SK-N-SH (cell line): Measurements from ENCODE around the gene LRCH2. TPM values are rescaled to one million over a fixed set of nuclear protein-coding genes. Genes with fewer than 3 reads are reported as not detected.

Source experiments
- CTCF ChIA-PET: fragments of 300-600, 350-600 bp; formaldehyde crosslinking; extraction: SDS; loops from one replicate; lab custom pipeline; 2021; lab: Yijun Ruan, JAX
- POLR2A ChIA-PET: fragments of 350-600 bp; sonication (Branson Sonifier 250); formaldehyde crosslinking; extraction: SDS; loops from one replicate; lab custom pipeline; 2020; ENCODE audit warnings: antibody characterized with exemption, inconsistent platforms; lab: Yijun Ruan, JAX
- DNase-seq: peaks from one replicate; pipeline ENCODE4 v3.0.0; 2012
- H2AFZ ChIP-seq: fragments of 200-600 bp; sonication (generic); 2 replicates; pipeline ENCODE4 v1.8.1; 2016; ENCODE audit warnings: antibody characterized with exemption, mild to moderate bottlenecking, low read depth
- H3F3A ChIP-seq: fragments of 200-600 bp; sonication (generic); replicated peaks from 2 replicates; pipeline ENCODE3; 2016; ENCODE audit warnings: antibody characterized with exemption, mild to moderate bottlenecking; ENCODE audit not compliant: insufficient read depth
- H3K27ac ChIP-seq, 2 experiments: fragments of 200-500 bp in 1 of 2; fragments of 200-600 bp in 1 of 2; sonication (Bioruptor generic) in 1 of 2; sonication (generic), shearing (Covaris generic) in 1 of 2; 2 replicates each; pipeline versions ENCODE4 v1.5.1 to v1.6.1; 2014 to 2016; ENCODE audit warnings: low read depth in 2 of 2, inconsistent platforms in 1 of 2, low read length in 1 of 2, mild to moderate bottlenecking in 1 of 2, mixed read lengths in 1 of 2
- H3K27me3 ChIP-seq: fragments of 200-600 bp; sonication (generic), shearing (Covaris generic); 2 replicates; pipeline ENCODE4 v1.6.1; 2016; ENCODE audit warnings: mixed run types; ENCODE audit not compliant: insufficient read depth
- H3K36me3 ChIP-seq, 2 experiments: fragments of 200-500 bp in 1 of 2; fragments of 200-600 bp in 1 of 2; sonication (Bioruptor generic) in 1 of 2; sonication (generic) in 1 of 2; replicated peaks in 1 of 2; 2 replicates each; pipeline versions ENCODE3 to v1.5.1; 2014 to 2016; ENCODE audit warnings: low read length in 1 of 2, mild to moderate bottlenecking in 1 of 2; ENCODE audit not compliant: insufficient read depth in 2 of 2, control insufficient read depth in 1 of 2
- H3K4me1 ChIP-seq, 2 experiments: fragments of 200-500 bp in 1 of 2; fragments of 200-600 bp in 1 of 2; sonication (Bioruptor generic) in 1 of 2; sonication (generic), shearing (Covaris generic) in 1 of 2; 2 replicates each; pipeline versions ENCODE4 v1.5.1 to v1.6.1; 2014 to 2016; ENCODE audit warnings: low read depth in 1 of 2, low read length in 1 of 2, mixed run types in 1 of 2; ENCODE audit not compliant: insufficient read depth in 2 of 2, control insufficient read depth in 1 of 2
- H3K4me2 ChIP-seq: fragments of 200-600 bp; sonication (generic), shearing (Covaris generic); 2 replicates; pipeline ENCODE4 v1.6.1; 2017; ENCODE audit warnings: mixed run types
- H3K4me3 ChIP-seq, 2 experiments: fragments of 200-500 bp in 1 of 2; fragments of 200-600 bp in 1 of 2; sonication (Bioruptor generic) in 1 of 2; sonication (generic), shearing (Covaris generic) in 1 of 2; 2 replicates each; pipeline versions ENCODE4 v1.5.1 to v1.8.1; 2014 to 2016; ENCODE audit warnings: low read depth in 2 of 2, inconsistent platforms in 1 of 2, low read length in 1 of 2, mild to moderate bottlenecking in 1 of 2, mixed read lengths in 1 of 2, moderate library complexity in 1 of 2
- H3K79me2 ChIP-seq: fragments of 200-600 bp; sonication (generic); 2 replicates; pipeline ENCODE4 v1.8.1; 2017; ENCODE audit warnings: mild to moderate bottlenecking; ENCODE audit not compliant: insufficient read depth
- H3K9ac ChIP-seq: fragments of 200-600 bp; sonication (generic); 2 replicates; pipeline ENCODE4 v1.6.1; 2017; ENCODE audit warnings: mixed run types
- H3K9me2 ChIP-seq: fragments of 200-600 bp; sonication (generic); 2 replicates; pipeline ENCODE4 v1.6.1; 2017; ENCODE audit warnings: mixed run types
- H3K9me3 ChIP-seq: fragments of 200-600 bp; sonication (generic); 2 replicates; pipeline ENCODE4 v1.6.1; 2017; ENCODE audit warnings: mixed run types, mild to moderate bottlenecking, moderate library complexity
- H4K20me1 ChIP-seq: fragments of 200-600 bp; sonication (generic); 2 replicates; pipeline ENCODE4 v1.6.1; 2017; ENCODE audit warnings: mild to moderate bottlenecking, mixed run types; ENCODE audit not compliant: insufficient read depth
- CHD2 ChIP-seq: fragments of 150-350 bp; IDR thresholded peaks from 2 replicates; pipeline ENCODE4 v1.6.1; 2018; ENCODE audit warnings: low read length; ENCODE audit not compliant: partially characterized antibody
- CTCF ChIP-seq: fragments of 200-600 bp; sonication (generic); IDR thresholded peaks from 2 replicates; pipeline ENCODE4 v1.6.1; 2017; ENCODE audit warnings: antibody characterized with exemption, mild to moderate bottlenecking, moderate library complexity
- EP300 ChIP-seq, 2 experiments: IDR thresholded peaks; 2 replicates each; pipeline versions ENCODE4 v1.4.0 to v1.6.1; 2012; ENCODE audit warnings: borderline replicate concordance in 1 of 2, low read depth in 1 of 2, low read length in 1 of 2
- GATA2 ChIP-seq: sonication (generic); formaldehyde crosslinking; IDR thresholded peaks from 2 replicates; pipeline ENCODE4 v1.5.0; 2020; ENCODE audit warnings: mild to moderate bottlenecking, missing genetic modification reagents
- JUND ChIP-seq: IDR thresholded peaks from 2 replicates; pipeline ENCODE4 v1.4.0; 2012
- MEF2A ChIP-seq: IDR thresholded peaks from 2 replicates; pipeline ENCODE4 v1.4.0; 2012; ENCODE audit warnings: low read depth, borderline replicate concordance
- NFIC ChIP-seq: IDR thresholded peaks from 2 replicates; pipeline ENCODE4 v1.4.0; 2012; ENCODE audit warnings: borderline replicate concordance
- NRF1 ChIP-seq: IDR thresholded peaks from 2 replicates; pipeline ENCODE4 v1.6.1; 2012; ENCODE audit warnings: low read depth, mild to moderate bottlenecking, low read length
- POLR2AphosphoS5 ChIP-seq: IDR thresholded peaks from 2 replicates; pipeline ENCODE4 v1.6.1; 2012; ENCODE audit warnings: low read depth, low read length
- RAD21 ChIP-seq: IDR thresholded peaks from 2 replicates; pipeline ENCODE4 v1.6.1; 2012; ENCODE audit warnings: mild to moderate bottlenecking, low read length
- RCOR1 ChIP-seq: fragments of 150-350 bp; IDR thresholded peaks from 2 replicates; pipeline ENCODE4 v1.6.1; 2017; ENCODE audit warnings: antibody characterized with exemption, low read length
- RFX5 ChIP-seq: IDR thresholded peaks from 2 replicates; pipeline ENCODE4 v1.6.1; 2012; ENCODE audit warnings: mild to moderate bottlenecking, improper control_type of control experiment, low read length
- RXRA ChIP-seq: IDR thresholded peaks from 2 replicates; pipeline ENCODE4 v1.4.0; 2012; ENCODE audit warnings: low read depth, mild to moderate bottlenecking, borderline replicate concordance
- SIN3A ChIP-seq: IDR thresholded peaks from 2 replicates; pipeline ENCODE4 v1.6.1; 2012; ENCODE audit warnings: low read depth, mild to moderate bottlenecking, low read length, moderate library complexity, borderline replicate concordance
- TAF1 ChIP-seq: IDR thresholded peaks from 2 replicates; pipeline ENCODE4 v1.6.1; 2012; ENCODE audit warnings: low read depth, mild to moderate bottlenecking, low read length, moderate library complexity, borderline replicate concordance
- USF1 ChIP-seq: IDR thresholded peaks from 2 replicates; pipeline ENCODE4 v1.4.0; 2012; ENCODE audit warnings: low read depth, borderline replicate concordance
- YY1 ChIP-seq: IDR thresholded peaks from 2 replicates; pipeline ENCODE4 v1.4.0; 2012; ENCODE audit warnings: low read depth, mild to moderate bottlenecking
- ZBTB33 ChIP-seq: IDR thresholded peaks from 2 replicates; pipeline ENCODE4 v1.4.0; 2012; ENCODE audit warnings: low read depth, borderline replicate concordance
- WGBS: methylation state at CpG from one replicate; pipeline ENCODE4 v1.1.6; 2017; ENCODE audit warnings: low lambda C conversion rate; 5-methylcytosine and 5-hydroxymethylcytosine counted together
- polyA plus RNA-seq, 3 experiments: library from polyadenylated mRNA; depleted of rRNA; stranded (reverse); fragments of >200 nt; gene quantifications; 2 replicates each; pipeline ENCODE4 v1.2.3, GENCODE V29; 2012
- TF ChIP-seq, protein P1 (sequence below): IDR thresholded peaks from 2 replicates; pipeline ENCODE4 v1.4.0; 2012; ENCODE audit warnings: low read depth
- TF ChIP-seq, protein P2 (sequence below): fragments of 150-350 bp; IDR thresholded peaks from 2 replicates; pipeline ENCODE4 v1.6.1; 2016; ENCODE audit warnings: mild to moderate bottlenecking, low read depth, low read length

The LRCH2 gene
- polyA plus RNA-seq, 1 of the 3 experiments (the other 2 are of a cell fraction): 1.7 TPM

DNA sequence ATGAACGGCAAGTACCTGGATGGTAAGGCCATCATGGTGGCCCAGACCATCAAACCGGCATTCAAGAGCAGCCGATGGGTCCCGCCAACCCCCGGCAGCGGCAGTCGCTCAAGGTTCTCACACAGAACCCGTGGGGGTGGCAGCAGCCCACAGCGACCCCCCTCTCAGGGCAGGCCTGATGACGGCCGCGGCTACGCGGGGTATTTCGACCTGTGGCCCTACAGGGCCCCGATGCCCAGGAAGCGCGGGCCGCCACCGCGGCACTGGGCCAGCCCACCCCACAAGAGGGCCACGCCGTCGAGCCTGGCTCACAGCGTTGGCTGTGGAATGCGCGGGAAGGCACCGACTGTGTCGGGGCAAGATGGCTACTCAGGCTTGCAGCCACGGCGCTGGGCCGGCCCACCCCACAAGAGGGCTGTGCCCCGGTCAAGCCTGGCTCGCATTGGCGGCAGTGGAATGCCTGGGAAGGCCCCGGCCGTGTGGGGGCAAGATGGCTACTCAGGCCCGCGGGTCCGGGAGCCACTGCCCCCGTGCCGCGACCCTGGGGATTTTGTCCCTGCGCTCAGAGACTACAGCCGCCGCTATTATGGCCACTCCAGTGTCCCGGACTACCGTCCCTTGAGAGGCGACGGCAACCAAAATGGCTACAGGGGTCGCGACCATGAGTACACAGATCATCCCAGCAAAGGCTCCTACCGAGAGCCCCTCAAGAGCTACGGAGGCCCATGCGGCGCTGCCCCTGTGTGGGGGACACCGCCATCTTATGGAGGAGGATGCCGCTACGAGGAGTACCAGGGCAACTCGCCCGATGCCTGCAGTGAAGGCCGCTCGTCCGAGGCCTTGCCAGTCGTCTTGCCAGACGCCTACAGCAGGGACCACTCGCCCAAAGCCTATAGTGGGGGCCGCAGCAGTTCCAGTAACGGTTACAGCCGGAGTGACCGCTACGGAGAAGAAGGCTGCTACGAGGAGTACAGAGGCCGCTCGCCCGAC lies 44.0 kb downstream of the LRCH2 start:
- ChIA-PET CTCF (no interaction called here), POLR2A (no interaction called here)
- H2AFZ ChIP-seq: no peak overlapping the region
- no peaks in the 10 kb centered on the region for H3K9me3 ChIP-seq
- TF ChIP-seq POLR2AphosphoS5: no peak
- no peak for TF ChIP-seq MEF2A
- TF ChIP-seq NRF1: no peak
- TF ChIP-seq TAF1: no peak
- TF ChIP-seq, protein P1, sequence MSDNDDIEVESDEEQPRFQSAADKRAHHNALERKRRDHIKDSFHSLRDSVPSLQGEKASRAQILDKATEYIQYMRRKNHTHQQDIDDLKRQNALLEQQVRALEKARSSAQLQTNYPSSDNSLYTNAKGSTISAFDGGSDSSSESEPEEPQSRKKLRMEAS: no peak
- TF ChIP-seq ZBTB33: no peak
- no peak for TF ChIP-seq JUND
- no peak for TF ChIP-seq SIN3A
- no peak for TF ChIP-seq YY1
- TF ChIP-seq GATA2 (CRISPR knock-in tag): no peak
- TF ChIP-seq, protein P2, sequence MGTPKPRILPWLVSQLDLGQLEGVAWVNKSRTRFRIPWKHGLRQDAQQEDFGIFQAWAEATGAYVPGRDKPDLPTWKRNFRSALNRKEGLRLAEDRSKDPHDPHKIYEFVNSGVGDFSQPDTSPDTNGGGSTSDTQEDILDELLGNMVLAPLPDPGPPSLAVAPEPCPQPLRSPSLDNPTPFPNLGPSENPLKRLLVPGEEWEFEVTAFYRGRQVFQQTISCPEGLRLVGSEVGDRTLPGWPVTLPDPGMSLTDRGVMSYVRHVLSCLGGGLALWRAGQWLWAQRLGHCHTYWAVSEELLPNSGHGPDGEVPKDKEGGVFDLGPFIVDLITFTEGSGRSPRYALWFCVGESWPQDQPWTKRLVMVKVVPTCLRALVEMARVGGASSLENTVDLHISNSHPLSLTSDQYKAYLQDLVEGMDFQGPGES: no peak
- no peak for TF ChIP-seq RXRA
- no peak for TF ChIP-seq RFX5
- no peak for TF ChIP-seq RCOR1
- TF ChIP-seq EP300 (IDR thresholded peaks at IDR 0.05; ENCODE audit: borderline replicate concordance in 1 of 2, low read depth in 1 of 2, low read length in 1 of 2): no peak
- no peak for TF ChIP-seq RAD21
- no peak for TF ChIP-seq CTCF
- no peak for TF ChIP-seq NFIC
- no peak for TF ChIP-seq CHD2
- no peak for TF ChIP-seq USF1
- no peaks in the 10 kb centered on the region for H4K20me1 ChIP-seq
- no peak overlapping the region for H3K4me3 ChIP-seq
- H3K36me3 ChIP-seq: no peaks in the 10 kb centered on the region
- no peaks in the 10 kb centered on the region for H3K4me1 ChIP-seq
- H3K9ac ChIP-seq: no peak overlapping the region
- no peak overlapping the region for H3K4me2 ChIP-seq
- WGBS: 86% methylated on average over 24 of the region's 76 CpGs
- no peaks in the 10 kb centered on the region for H3K9me2 ChIP-seq
- H3K27ac ChIP-seq: no peak overlapping the region
- DNase-seq: no peak
- H3K27me3 ChIP-seq: no peaks in the 10 kb centered on the region
- no peaks in the 10 kb centered on the region for H3K79me2 ChIP-seq
- H3F3A ChIP-seq: no peaks in the 10 kb centered on the region
